Prostate gland (tissue), 2 donors: ENCODE measurements around the gene CRTC1.

Experiments used
- CTCF ChIP-seq, 4 experiments: fragments of 200-600 bp in 2 of 4; fragments of 450-650 bp in 2 of 4; sonication (generic) in 2 of 4; IDR thresholded peaks; 1 replicate in 3 of 4; 2 replicates in 1 of 4; pipeline ENCODE4 v1.5.1; 2016 to 2019; ENCODE audit warnings: antibody characterized with exemption in 4 of 4, mild to moderate bottlenecking in 2 of 4, moderate library complexity in 2 of 4
- POLR2A ChIP-seq: fragments of 450-650 bp; IDR thresholded peaks from one replicate; pipeline ENCODE4 v1.6.1; 2016; ENCODE audit warnings: antibody characterized with exemption, mild to moderate bottlenecking
- POLR2AphosphoS5 ChIP-seq: sonication (generic); formaldehyde crosslinking; IDR thresholded peaks from one replicate; pipeline ENCODE4 v1.6.1; 2017; ENCODE audit warnings: antibody characterized with exemption

GRCh38 chr19:18737337-18737953 is 54.0 kb downstream of the CRTC1 start:
- TF ChIP-seq CTCF (IDR thresholded peaks at IDR 0.05) (no peak), POLR2AphosphoS5 (no peak), POLR2A (no peak)
